Prostate gland (tissue), 2 donors: Measurements from ENCODE around the gene ZMYM2.

Experiments used
- POLR2A ChIP-seq: fragments of 450-650 bp; IDR thresholded peaks from one replicate; pipeline ENCODE4 v1.6.1; 2016; ENCODE audit warnings: antibody characterized with exemption, mild to moderate bottlenecking
- TF ChIP-seq, protein P1 (sequence below), 4 experiments: fragments of 200-600 bp in 2 of 4; fragments of 450-650 bp in 2 of 4; sonication (generic) in 2 of 4; IDR thresholded peaks; 1 replicate in 3 of 4; 2 replicates in 1 of 4; pipeline ENCODE4 v1.5.1; 2016 to 2019; ENCODE audit warnings: antibody characterized with exemption in 4 of 4, mild to moderate bottlenecking in 2 of 4, moderate library complexity in 2 of 4

DNA sequence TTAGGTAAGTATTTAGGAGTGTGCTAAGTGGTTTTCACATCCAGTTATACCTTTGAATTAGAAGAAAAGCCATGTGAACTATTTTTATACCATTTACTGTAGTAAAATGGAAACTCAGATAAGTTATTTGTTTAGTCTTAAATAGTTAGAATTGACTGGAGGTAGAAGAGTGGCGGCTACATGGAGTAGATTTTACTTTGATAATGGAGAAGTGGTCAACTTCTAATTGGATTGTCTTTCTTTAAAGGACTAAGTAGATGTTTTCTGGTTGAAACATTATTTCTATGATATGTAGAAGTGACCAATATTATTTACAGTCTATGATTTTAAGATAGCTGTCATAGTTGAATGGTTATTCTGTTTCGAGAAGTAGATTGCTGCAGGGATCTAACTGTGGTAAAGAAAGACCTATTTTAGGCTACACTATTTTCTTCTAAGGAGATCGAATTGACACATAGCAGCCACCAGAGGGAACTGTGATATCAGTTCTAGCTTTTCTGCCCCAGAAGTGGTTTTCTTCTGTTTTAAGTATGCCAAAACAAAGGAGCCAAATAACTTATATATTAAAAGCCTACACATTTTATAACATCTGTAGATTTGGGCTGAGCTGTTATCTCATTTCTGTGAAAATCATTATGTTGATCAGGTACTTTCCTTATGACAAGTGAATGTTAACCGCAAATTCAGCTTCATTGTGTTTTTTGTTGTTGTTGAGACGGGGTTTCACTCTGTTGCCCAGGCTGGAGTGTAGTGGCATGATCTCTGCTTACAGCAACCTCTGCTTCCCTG is 26.1 kb downstream of the ZMYM2 start:
- no peak for TF ChIP-seq POLR2A
- TF ChIP-seq, protein P1, sequence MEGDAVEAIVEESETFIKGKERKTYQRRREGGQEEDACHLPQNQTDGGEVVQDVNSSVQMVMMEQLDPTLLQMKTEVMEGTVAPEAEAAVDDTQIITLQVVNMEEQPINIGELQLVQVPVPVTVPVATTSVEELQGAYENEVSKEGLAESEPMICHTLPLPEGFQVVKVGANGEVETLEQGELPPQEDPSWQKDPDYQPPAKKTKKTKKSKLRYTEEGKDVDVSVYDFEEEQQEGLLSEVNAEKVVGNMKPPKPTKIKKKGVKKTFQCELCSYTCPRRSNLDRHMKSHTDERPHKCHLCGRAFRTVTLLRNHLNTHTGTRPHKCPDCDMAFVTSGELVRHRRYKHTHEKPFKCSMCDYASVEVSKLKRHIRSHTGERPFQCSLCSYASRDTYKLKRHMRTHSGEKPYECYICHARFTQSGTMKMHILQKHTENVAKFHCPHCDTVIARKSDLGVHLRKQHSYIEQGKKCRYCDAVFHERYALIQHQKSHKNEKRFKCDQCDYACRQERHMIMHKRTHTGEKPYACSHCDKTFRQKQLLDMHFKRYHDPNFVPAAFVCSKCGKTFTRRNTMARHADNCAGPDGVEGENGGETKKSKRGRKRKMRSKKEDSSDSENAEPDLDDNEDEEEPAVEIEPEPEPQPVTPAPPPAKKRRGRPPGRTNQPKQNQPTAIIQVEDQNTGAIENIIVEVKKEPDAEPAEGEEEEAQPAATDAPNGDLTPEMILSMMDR (IDR thresholded peaks at IDR 0.05): peak in 3 of 4 experiments; percentile 16 to 42 (median 26)
